Measurements from ENCODE around the gene TMEM59. TPM values are rescaled to one million over a fixed set of nuclear protein-coding genes. Genes with fewer than 3 reads are reported as not detected.

The TMEM59 gene
- total RNA-seq, 1 donor from 2014 or later = 119 TPM

- Mint-ChIP-seq H3K4me3 (no peak overlapping the region), H3K9me3 (no peaks in the 10 kb centered on the region)
These were observed 70.8 kb downstream of the TMEM59 start for GRCh38 chr1:53982034-53982762.

GRCh38 chr1:53981220-53981619 lies 71.8 kb downstream of the TMEM59 start:
- Mint-ChIP-seq H3K36me3 (ENCODE audit: low read depth) (no peaks in the 10 kb centered on the region), H3K27ac (no peak overlapping the region), H3K27me3 (ENCODE audit: insufficient read depth) (no peaks in the 10 kb centered on the region), H3K4me1 (ENCODE audit: low read depth) (no peaks in the 10 kb centered on the region), H3K4me3 (no peak overlapping the region), H3K9me3 (no peaks in the 10 kb centered on the region)
- DNase-seq (ENCODE audit: low spot score) = no peak
- intact Hi-C loops (cut with micrococcal nuclease) = no loop called here

More at GRCh38 chr1:53982034-53982762, 70.8 kb downstream of the TMEM59 start:
- H3K36me3 Mint-ChIP-seq (ENCODE audit: low read depth) = no peaks in the 10 kb centered on the region
- intact Hi-C loops (cut with micrococcal nuclease) = no loop called here
- H3K27ac Mint-ChIP-seq = no peak overlapping the region
- DNase-seq (ENCODE audit: low spot score) = no peak
- H3K4me1 Mint-ChIP-seq (ENCODE audit: low read depth) = no peaks in the 10 kb centered on the region
- H3K27me3 Mint-ChIP-seq (ENCODE audit: insufficient read depth) = no peaks in the 10 kb centered on the region

GRCh38 chr1:53979712-53980450 lies 73.1 kb downstream of the TMEM59 start:
- DNase-seq (ENCODE audit: low spot score) = no peak
- Mint-ChIP-seq H3K27ac (no peak overlapping the region), H3K27me3 (ENCODE audit: insufficient read depth) (no peaks in the 10 kb centered on the region), H3K36me3 (ENCODE audit: low read depth) (no peaks in the 10 kb centered on the region), H3K4me3 (no peak overlapping the region), H3K9me3 (no peaks in the 10 kb centered on the region), H3K4me1 (ENCODE audit: low read depth) (no peaks in the 10 kb centered on the region)
- intact Hi-C loops (cut with micrococcal nuclease) = no loop called here

Other genes starting within 250 kb of the TMEM59 start
- 33.2 and 38.2 TPM in 2 replicates for gene NDC1, start 214.9 kb downstream of the TMEM59 start, total RNA-seq
- gene YIPF1, start 163.4 kb downstream of the TMEM59 start, total RNA-seq = 14.7 and 15.2 TPM in 2 replicates
- gene DIO1, start 159.0 kb downstream of the TMEM59 start, total RNA-seq = not detected in 2 replicates
- gene IFT25, start 107.5 kb downstream of the TMEM59 start, total RNA-seq = 50.2 and 52.6 TPM in 2 replicates
- gene LRRC42, start 106.9 kb downstream of the TMEM59 start, total RNA-seq = 30.7 and 32.8 TPM in 2 replicates
- not detected in 2 replicates for gene LDLRAD1, start 35.0 kb downstream of the TMEM59 start, total RNA-seq
- 11.8 and 12.0 TPM in 2 replicates for gene TCEANC2, start 404 bp upstream of the TMEM59 start, total RNA-seq
- gene CDCP2, start 99.8 kb upstream of the TMEM59 start, total RNA-seq = not detected in 2 replicates
- 8.3 and 11.3 TPM in 2 replicates for gene CYB5RL, start 146.8 kb upstream of the TMEM59 start, total RNA-seq
- gene MRPL37, start 147.0 kb upstream of the TMEM59 start, total RNA-seq = 145 and 150 TPM in 2 replicates

Measured in activated T-helper 1 cell treated with anti-CD3 and anti-CD28 coated beads, Interleukin-12 subunit alpha, Interleukin-12 subunit beta, Interleukin-2, Interleukin-4 antibody, amounts not matched to agents 30 ng/mL and 10 ng/mL and 1 ng/mL, durations not matched to agents 14 hours and 24 hours and 36 hours (primary cell).